Stimulated activated CD8-positive, alpha-beta memory T cell treated with anti-CD3 and anti-CD28 coated beads, Interleukin-4, amount 100 ng/mL, for 1 hour (primary cell): ENCODE measurements around the gene UST.
"Not testable (repeated sequence)": the region's sequence is repeated elsewhere in the genome, so short reads cannot be mapped to it uniquely, and the experiment has no call there.

Experiments
- DNase-seq, 2 donors: peaks; one replicate each; pipeline ENCODE4 v3.0.0-alpha.2; 2020; ENCODE audit warnings: low read depth in 2 of 2, low spot score in 1 of 2

UST gene

GRCh38 chr6:148735989-148736388 lies 10.8 kb upstream of the UST start:
- no peak for DNase-seq

- DNase-seq = no peak
Observed at GRCh38 chr6:148736774-148737412, 9.9 kb upstream of the UST start.

GRCh38 chr6:148737806-148738205 lies 9.0 kb upstream of the UST start:
- no peak for DNase-seq

GRCh38 chr6:148738946-148739821 lies 7.6 kb upstream of the UST start:
- DNase-seq = no peak

GRCh38 chr6:148739822-148740128 lies 7.1 kb upstream of the UST start:
- DNase-seq = no peak

- no peak for DNase-seq
Observed at GRCh38 chr6:148743476-148743875, 3.4 kb upstream of the UST start.

- DNase-seq = no peak
Observed at GRCh38 chr6:148745926-148746325, 904 bp upstream of the UST start.

GRCh38 chr6:148747145-148747470 lies 278 bp downstream of the UST start:
- DNase-seq = no peak

- no peak for DNase-seq
Observed at GRCh38 chr6:148747471-148748165, 788 bp downstream of the UST start.

- no peak for DNase-seq
Observed at GRCh38 chr6:148749674-148750073, 2.8 kb downstream of the UST start.

GRCh38 chr6:148750838-148751792 lies 4.3 kb downstream of the UST start:
- DNase-seq = no peak

- DNase-seq = no peak
Observed at GRCh38 chr6:148751793-148752170, 5.0 kb downstream of the UST start.

GRCh38 chr6:148755379-148755778 lies 8.5 kb downstream of the UST start:
- not testable (repeated sequence) for DNase-seq

- no peak for DNase-seq
Observed at GRCh38 chr6:148757944-148758480, 11.2 kb downstream of the UST start.

GRCh38 chr6:148758492-148758891 lies 11.7 kb downstream of the UST start:
- no peak for DNase-seq

GRCh38 chr6:148760258-148760534 lies 13.4 kb downstream of the UST start:
- no peak for DNase-seq

GRCh38 chr6:148760568-148761526 lies 14.0 kb downstream of the UST start:
- DNase-seq = no peak

- no peak for DNase-seq
Observed at GRCh38 chr6:148761527-148762011, 14.7 kb downstream of the UST start.

GRCh38 chr6:148762231-148762630 lies 15.4 kb downstream of the UST start:
- DNase-seq = no peak
